Endothelial cell of umbilical vein (primary cell): ENCODE measurements around the gene NEU2. TPM values are rescaled to one million over a fixed set of nuclear protein-coding genes. Genes with fewer than 3 reads are reported as not detected.

Experiments
- BruUV-seq: library from RNA; stranded (reverse); fragments of 400-500 nt; replicated peaks from 2 replicates; lab custom pipeline; 2021; lab: Mats Ljungman, UMichigan
- CTCF ChIA-PET: fragments of 300-600, 350-600 bp; sonication (Branson Sonifier 250); formaldehyde crosslinking; loops from one replicate; lab custom pipeline; 2021; ENCODE audit warnings: antibody characterized with exemption, inconsistent platforms; lab: Charles Lee
- POLR2A ChIA-PET: fragments of 300-600, 350-600 bp; sonication (Branson Sonifier 250); formaldehyde crosslinking; loops from one replicate; lab custom pipeline; 2021; ENCODE audit warnings: antibody characterized with exemption, inconsistent platforms; lab: Charles Lee
- DNase-seq: peaks from one replicate; pipeline ENCODE4 v3.0.0-alpha.2; 2011; ENCODE audit warnings: low read depth, low spot score
- FAIRE-seq: peaks from 2 replicates; lab custom pipeline; 2011; peaks lifted over from hg19 to GRCh38; lab: Jason Lieb, UNC
- H2AFZ ChIP-seq: 2 replicates; pipeline ENCODE4 v1.6.0; 2012; ENCODE audit warnings: low read depth, low read length, control low read depth, inconsistent platforms
- H3K27ac ChIP-seq: 2 replicates; pipeline ENCODE4 v1.5.1; 2011; ENCODE audit warnings: low read depth, mild to moderate bottlenecking, control low read depth, low read length, moderate library complexity; ENCODE audit not compliant: insufficient read depth
- H3K27me3 ChIP-seq, 2 experiments: 2 replicates each; pipeline versions ENCODE4 v1.6.0 to v1.6.1; 2011; ENCODE audit warnings: low read length in 2 of 2, mixed read lengths in 1 of 2; ENCODE audit not compliant: control insufficient read depth in 2 of 2, insufficient read depth in 2 of 2
- H3K36me3 ChIP-seq, 2 experiments: 2 replicates in 1 of 2; 3 replicates in 1 of 2; pipeline ENCODE4 v1.5.1; 2011; ENCODE audit warnings: low read length in 2 of 2, mild to moderate bottlenecking in 1 of 2, moderate library complexity in 1 of 2; ENCODE audit not compliant: control insufficient read depth in 2 of 2, insufficient read depth in 2 of 2; ENCODE audit errors: extremely low read depth in 1 of 2
- H3K4me1 ChIP-seq: 3 replicates; pipeline ENCODE4 v1.5.1; 2011; ENCODE audit warnings: mild to moderate bottlenecking, low read length; ENCODE audit not compliant: control insufficient read depth, insufficient read depth; ENCODE audit errors: extremely low read depth
- H3K4me2 ChIP-seq: 2 replicates; pipeline ENCODE4 v1.6.1; 2011; ENCODE audit warnings: low read length, control low read depth, mixed read lengths; ENCODE audit not compliant: insufficient read depth
- H3K4me3 ChIP-seq, 3 experiments: fragments of 200-600 bp in 1 of 3; sonication (generic), shearing (Covaris generic) in 1 of 3; replicated peaks in 1 of 3; 2 replicates each; pipeline ENCODE4 v1.5.1; 2011 to 2016; ENCODE audit warnings: control low read depth in 3 of 3, low read length in 3 of 3, mild to moderate bottlenecking in 2 of 3, inconsistent platforms in 1 of 3, low read depth in 1 of 3, moderate library complexity in 1 of 3; ENCODE audit not compliant: insufficient read depth in 1 of 3
- H3K79me2 ChIP-seq: 2 replicates; pipeline ENCODE4 v1.6.0; 2012; ENCODE audit warnings: low read length, inconsistent platforms; ENCODE audit not compliant: control insufficient read depth, insufficient read depth
- H3K9ac ChIP-seq: replicated peaks from 2 replicates; pipeline ENCODE3; 2011; ENCODE audit warnings: low read length, control low read depth; ENCODE audit not compliant: insufficient read depth; ENCODE audit errors: extremely low read depth
- H3K9me1 ChIP-seq: replicated peaks from 3 replicates; pipeline ENCODE4 v1.6.0; 2011; ENCODE audit warnings: mild to moderate bottlenecking, low read length; ENCODE audit not compliant: control insufficient read depth, insufficient read depth; ENCODE audit errors: extremely low read depth
- H3K9me3 ChIP-seq: replicated peaks from 2 replicates; pipeline ENCODE4 v1.5.1; 2012; ENCODE audit warnings: low read length, inconsistent platforms; ENCODE audit not compliant: control insufficient read depth, insufficient read depth
- H4K20me1 ChIP-seq: replicated peaks from 2 replicates; pipeline ENCODE3; 2011; ENCODE audit warnings: mild to moderate bottlenecking, low read length; ENCODE audit not compliant: control insufficient read depth, insufficient read depth; ENCODE audit errors: extremely low read depth
- EZH2 ChIP-seq: IDR thresholded peaks from 2 replicates; pipeline ENCODE4 v1.6.1; 2012; ENCODE audit warnings: borderline replicate concordance, low read depth, mild to moderate bottlenecking, moderate library complexity, low read length, inconsistent platforms; ENCODE audit not compliant: severe bottlenecking
- GATA2 ChIP-seq: IDR thresholded peaks from 2 replicates; pipeline ENCODE4 v1.7.0; 2011; ENCODE audit warnings: low read depth, mild to moderate bottlenecking, moderate library complexity, mixed read lengths, low read length; ENCODE audit not compliant: insufficient read length, insufficient read depth
- JUN ChIP-seq: IDR thresholded peaks from 2 replicates; pipeline ENCODE4 v1.6.1; 2011; ENCODE audit warnings: borderline replicate concordance, low read depth; ENCODE audit not compliant: insufficient read length, insufficient read depth
- POLR2A ChIP-seq: IDR thresholded peaks from 2 replicates; pipeline ENCODE4 v1.6.1; 2012; ENCODE audit warnings: low read depth, mild to moderate bottlenecking, control low read depth, low read length
- POLR2AphosphoS5 ChIP-seq: IDR thresholded peaks from 2 replicates; pipeline ENCODE4 v1.6.1; 2012; ENCODE audit warnings: low read depth, mild to moderate bottlenecking, control low read depth, low read length, moderate library complexity; ENCODE audit not compliant: insufficient read depth
- dilution Hi-C: fragments of 300-500 bp; cut with MboI; formaldehyde crosslinking; loops from one replicate; pipeline ENCODE4 v1.15.0; 2019; ENCODE audit warnings: low sequenced_read_pairs; ENCODE audit not compliant: extremely low pct_ligation_motif_present
- intact Hi-C: fragments of 100-400 bp; cut with micrococcal nuclease; formaldehyde crosslinking; loops from one replicate; pipeline ENCODE4 v1.10.0; 2022
- polyA plus RNA-seq, 4 experiments: library from polyadenylated mRNA; depleted of rRNA in 3 of 4; stranded (reverse) in 3 of 4; unstranded in 1 of 4; fragments of >200 nt; gene quantifications; 2 replicates each; pipeline versions ENCODE4 v1.2.1 to v1.2.3, GENCODE V29; 2011 to 2012; ENCODE audit warnings: missing spikeins in 1 of 4
- total RNA-seq: library from RNA; stranded (reverse); gene quantifications from 2 replicates; pipeline ENCODE4 v1.2.3, GENCODE V29; 2021

NEU2 gene
- total and polyA plus RNA-seq, 2 donors (not counting 3 experiments of a cell fraction or from before 2014, with no cell fraction given), result not detected

- H3K36me3 ChIP-seq, result peaks cover 0 to 4% of the 10 kb centered on the region in 2 experiments
- H3K9me3 ChIP-seq, result no peaks in the 10 kb centered on the region
- H3K27me3 ChIP-seq, result no peaks in the 10 kb centered on the region
- H3K9ac ChIP-seq, result peak overlapping the region; percentile 44
- ChIA-PET CTCF (interaction anchor here (0.6 to 4.3 kb wide), 15 partner anchors 8 to 251 kb away, joined by 3 to 30 read pairs (median 5); partner anchors contain the start of gene ATG16L1), POLR2A (interaction anchor here (1.4 to 1.6 kb wide), 2 partner anchors 9 to 15 kb away, joined by 6 to 7 read pairs; no protein-coding TSS in a partner anchor)
- peaks cover 30% of the 10 kb centered on the region for H3K79me2 ChIP-seq
- no peaks in the 10 kb centered on the region for H3K9me1 ChIP-seq
- no peaks in the 10 kb centered on the region for H4K20me1 ChIP-seq
- H3K4me2 ChIP-seq, result peak overlapping the region; percentile 75
- dilution Hi-C loops, result no loop called here
- intact Hi-C loops, result loop anchor here (1.0 to 2.0 kb wide), 4 partner anchors 10 to 190 kb away; partner anchors contain the start of gene ATG16L1
- peaks cover 32% of the 10 kb centered on the region for H3K4me1 ChIP-seq
- BruUV-seq, result no TSS peak
- peak; percentile 40 for DNase-seq
- H3K27ac ChIP-seq, result peak overlapping the region; percentile 29
- peak overlapping the region; percentile 1 for H2AFZ ChIP-seq
- H3K4me3 ChIP-seq, result peak overlapping the region; percentile 21 to 65 (median 55)
- TF ChIP-seq JUN (no peak), POLR2A (no peak), POLR2AphosphoS5 (no peak), GATA2 (no peak), EZH2 (no peak)
- FAIRE-seq, result peak; percentile 15
Measured at GRCh38 chr2:233060980-233061590, 28.6 kb downstream of the NEU2 start.
